ENCODE data around the gene TBC1D26.
"Not testable (repeated sequence)": the region's sequence is repeated elsewhere in the genome, so short reads cannot be mapped to it uniquely, and the experiment has no call there.

DNA sequence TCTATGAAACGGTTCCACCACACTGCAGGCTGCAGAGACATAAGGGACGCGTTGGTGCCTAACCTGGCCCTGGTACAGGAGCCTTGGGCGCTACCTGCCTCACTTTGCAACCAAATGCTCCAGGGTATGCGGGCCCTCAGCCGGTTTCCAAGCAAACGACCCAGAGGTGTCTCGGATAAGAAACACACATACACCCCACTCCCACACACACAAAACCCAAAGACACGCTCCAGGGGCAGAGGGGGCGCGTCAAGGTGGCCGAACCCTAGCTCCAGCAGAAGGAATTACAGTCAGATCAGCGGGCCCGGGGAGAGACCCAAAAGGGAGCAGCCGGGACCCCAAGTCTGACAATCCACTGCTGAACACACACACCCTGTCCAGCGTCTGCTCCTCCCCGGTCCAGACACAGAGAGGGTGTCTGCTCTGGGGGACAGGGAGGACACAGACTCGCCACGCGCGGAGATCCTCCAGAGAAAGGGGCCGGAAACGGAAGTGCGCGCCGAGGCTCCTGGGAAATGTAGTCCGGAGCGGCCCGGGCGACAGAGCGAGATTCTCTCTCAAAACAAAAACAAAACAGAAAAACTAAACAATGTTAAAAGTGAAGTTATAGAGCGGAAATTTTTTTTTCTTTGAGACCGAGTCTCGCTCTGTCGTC, 48.1 kb upstream of the TBC1D26 start, which contains the start of gene TRIM16:
- TF ChIP-seq, protein P1, sequence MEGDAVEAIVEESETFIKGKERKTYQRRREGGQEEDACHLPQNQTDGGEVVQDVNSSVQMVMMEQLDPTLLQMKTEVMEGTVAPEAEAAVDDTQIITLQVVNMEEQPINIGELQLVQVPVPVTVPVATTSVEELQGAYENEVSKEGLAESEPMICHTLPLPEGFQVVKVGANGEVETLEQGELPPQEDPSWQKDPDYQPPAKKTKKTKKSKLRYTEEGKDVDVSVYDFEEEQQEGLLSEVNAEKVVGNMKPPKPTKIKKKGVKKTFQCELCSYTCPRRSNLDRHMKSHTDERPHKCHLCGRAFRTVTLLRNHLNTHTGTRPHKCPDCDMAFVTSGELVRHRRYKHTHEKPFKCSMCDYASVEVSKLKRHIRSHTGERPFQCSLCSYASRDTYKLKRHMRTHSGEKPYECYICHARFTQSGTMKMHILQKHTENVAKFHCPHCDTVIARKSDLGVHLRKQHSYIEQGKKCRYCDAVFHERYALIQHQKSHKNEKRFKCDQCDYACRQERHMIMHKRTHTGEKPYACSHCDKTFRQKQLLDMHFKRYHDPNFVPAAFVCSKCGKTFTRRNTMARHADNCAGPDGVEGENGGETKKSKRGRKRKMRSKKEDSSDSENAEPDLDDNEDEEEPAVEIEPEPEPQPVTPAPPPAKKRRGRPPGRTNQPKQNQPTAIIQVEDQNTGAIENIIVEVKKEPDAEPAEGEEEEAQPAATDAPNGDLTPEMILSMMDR (IDR thresholded peaks at IDR 0.05; ENCODE audit: poor library complexity, severe bottlenecking): peak; percentile 58
- peak; percentile 75 for TF ChIP-seq MXI1 (conservative IDR thresholded peaks at IDR 0.05; ENCODE audit: poor library complexity, severe bottlenecking)
- not testable (repeated sequence) for TF ChIP-seq EZH2 (IDR thresholded peaks at IDR 0.05; ENCODE audit: borderline replicate concordance, insufficient read depth, low read length, poor library complexity, severe bottlenecking); EP300 (conservative IDR thresholded peaks at IDR 0.05; ENCODE audit: poor library complexity, severe bottlenecking); RAD21 (conservative IDR thresholded peaks at IDR 0.05); SMC3 (conservative IDR thresholded peaks at IDR 0.05; ENCODE audit: poor library complexity)
- peak; percentile 87 for TF ChIP-seq POLR2AphosphoS5 (IDR thresholded peaks at IDR 0.05)
- TF ChIP-seq, protein P2, sequence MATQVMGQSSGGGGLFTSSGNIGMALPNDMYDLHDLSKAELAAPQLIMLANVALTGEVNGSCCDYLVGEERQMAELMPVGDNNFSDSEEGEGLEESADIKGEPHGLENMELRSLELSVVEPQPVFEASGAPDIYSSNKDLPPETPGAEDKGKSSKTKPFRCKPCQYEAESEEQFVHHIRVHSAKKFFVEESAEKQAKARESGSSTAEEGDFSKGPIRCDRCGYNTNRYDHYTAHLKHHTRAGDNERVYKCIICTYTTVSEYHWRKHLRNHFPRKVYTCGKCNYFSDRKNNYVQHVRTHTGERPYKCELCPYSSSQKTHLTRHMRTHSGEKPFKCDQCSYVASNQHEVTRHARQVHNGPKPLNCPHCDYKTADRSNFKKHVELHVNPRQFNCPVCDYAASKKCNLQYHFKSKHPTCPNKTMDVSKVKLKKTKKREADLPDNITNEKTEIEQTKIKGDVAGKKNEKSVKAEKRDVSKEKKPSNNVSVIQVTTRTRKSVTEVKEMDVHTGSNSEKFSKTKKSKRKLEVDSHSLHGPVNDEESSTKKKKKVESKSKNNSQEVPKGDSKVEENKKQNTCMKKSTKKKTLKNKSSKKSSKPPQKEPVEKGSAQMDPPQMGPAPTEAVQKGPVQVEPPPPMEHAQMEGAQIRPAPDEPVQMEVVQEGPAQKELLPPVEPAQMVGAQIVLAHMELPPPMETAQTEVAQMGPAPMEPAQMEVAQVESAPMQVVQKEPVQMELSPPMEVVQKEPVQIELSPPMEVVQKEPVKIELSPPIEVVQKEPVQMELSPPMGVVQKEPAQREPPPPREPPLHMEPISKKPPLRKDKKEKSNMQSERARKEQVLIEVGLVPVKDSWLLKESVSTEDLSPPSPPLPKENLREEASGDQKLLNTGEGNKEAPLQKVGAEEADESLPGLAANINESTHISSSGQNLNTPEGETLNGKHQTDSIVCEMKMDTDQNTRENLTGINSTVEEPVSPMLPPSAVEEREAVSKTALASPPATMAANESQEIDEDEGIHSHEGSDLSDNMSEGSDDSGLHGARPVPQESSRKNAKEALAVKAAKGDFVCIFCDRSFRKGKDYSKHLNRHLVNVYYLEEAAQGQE (IDR thresholded peaks at IDR 0.05; ENCODE audit: borderline replicate concordance): peak; percentile 52
- peak; percentile 32 for TF ChIP-seq TAF1 (IDR thresholded peaks at IDR 0.05; ENCODE audit: low read depth)

Data from neural cell (in vitro differentiated cells).